Caco-2 (cell line): ENCODE results near the gene ZNF467. TPM values are rescaled to one million over a fixed set of nuclear protein-coding genes. Genes with fewer than 3 reads are reported as not detected.

Experiments used
- BruUV-seq: library from RNA; stranded (reverse); fragments of 400-500 nt; replicated peaks from 2 replicates; lab custom pipeline; 2021; lab: Mats Ljungman, UMichigan
- CTCF ChIA-PET: fragments of 300-600 bp; sonication (Branson Sonifier 250); formaldehyde crosslinking; loops from one replicate; lab custom pipeline; 2022; ENCODE audit warnings: antibody characterized with exemption; lab: Charles Lee
- POLR2A ChIA-PET: fragments of 300-600 bp; sonication (Branson Sonifier 250); formaldehyde crosslinking; loops from one replicate; lab custom pipeline; 2022; ENCODE audit warnings: antibody characterized with exemption; lab: Charles Lee
- DNase-seq, 2 experiments: peaks; one replicate each; pipeline versions ENCODE4 v3.0.0 to v3.0.0-alpha.2; 2020 to 2022
- H3K27me3 ChIP-seq: replicated peaks from 2 replicates; pipeline ENCODE4 v1.6.0; 2011; ENCODE audit warnings: low read length; ENCODE audit not compliant: control insufficient read depth, insufficient read depth
- H3K36me3 ChIP-seq: 2 replicates; pipeline ENCODE4 v1.5.1; 2011; ENCODE audit warnings: low read length; ENCODE audit not compliant: control insufficient read depth, insufficient read depth
- H3K4me1 ChIP-seq: fragments of 250-450 bp; sonication (Bioruptor Pico); 2 replicates; pipeline ENCODE4 v1.5.1; 2020; ENCODE audit warnings: mild to moderate bottlenecking
- H3K4me3 ChIP-seq: 2 replicates; pipeline ENCODE4 v1.5.1; 2011; ENCODE audit warnings: low read depth, mild to moderate bottlenecking, control low read depth, low read length
- H3K9me3 ChIP-seq: fragments of 250-450 bp; sonication (Bioruptor Pico); 2 replicates; pipeline ENCODE4 v1.5.1; 2020; ENCODE audit warnings: mild to moderate bottlenecking, moderate library complexity
- H3K27ac Mint-ChIP-seq: one replicate; pipeline ENCODE4 v1.8.0; 2022; ENCODE audit warnings: mixed read lengths; ENCODE audit not compliant: unreplicated experiment
- H3K27me3 Mint-ChIP-seq: one replicate; pipeline ENCODE4 v1.8.0; 2022; ENCODE audit warnings: mixed read lengths; ENCODE audit not compliant: insufficient read depth, unreplicated experiment
- H3K36me3 Mint-ChIP-seq: one replicate; pipeline ENCODE4 v1.8.0; 2022; ENCODE audit warnings: mild to moderate bottlenecking, mixed read lengths; ENCODE audit not compliant: insufficient read depth, unreplicated experiment
- H3K4me1 Mint-ChIP-seq: one replicate; pipeline ENCODE4 v1.8.0; 2022; ENCODE audit warnings: low read depth, mixed read lengths; ENCODE audit not compliant: unreplicated experiment
- H3K4me3 Mint-ChIP-seq: one replicate; pipeline ENCODE4 v1.8.0; 2022; ENCODE audit warnings: mild to moderate bottlenecking, moderate library complexity, mixed read lengths; ENCODE audit not compliant: unreplicated experiment
- H3K9me3 Mint-ChIP-seq: one replicate; pipeline ENCODE4 v1.8.0; 2022; ENCODE audit warnings: mixed read lengths; ENCODE audit not compliant: unreplicated experiment
- intact Hi-C: fragments of 100-400 bp; cut with micrococcal nuclease; formaldehyde crosslinking; loops from one replicate; pipeline ENCODE4 v1.10.0; 2022; ENCODE audit not compliant: unreplicated experiment
- total RNA-seq: library from RNA; stranded (reverse); gene quantifications from 2 replicates; pipeline ENCODE4 v1.2.3, GENCODE V29; 2022
- TF ChIP-seq, protein P1 (sequence below), 2 experiments: fragments of 200-600 bp in 1 of 2; IDR thresholded peaks; 1 replicate in 1 of 2; 2 replicates in 1 of 2; pipeline versions ENCODE4 v1.5.1 to v1.8.0; 2011 to 2022; ENCODE audit warnings: antibody characterized with exemption in 1 of 2, control low read depth in 1 of 2, inconsistent platforms in 1 of 2, low read depth in 1 of 2, low read length in 1 of 2, mild to moderate bottlenecking in 1 of 2, moderate library complexity in 1 of 2; ENCODE audit not compliant: insufficient read depth in 1 of 2, severe bottlenecking in 1 of 2, unreplicated experiment in 1 of 2

The ZNF467 gene
- total RNA-seq, 1 experiment from 2014 or later, result 1.7 TPM

DNA sequence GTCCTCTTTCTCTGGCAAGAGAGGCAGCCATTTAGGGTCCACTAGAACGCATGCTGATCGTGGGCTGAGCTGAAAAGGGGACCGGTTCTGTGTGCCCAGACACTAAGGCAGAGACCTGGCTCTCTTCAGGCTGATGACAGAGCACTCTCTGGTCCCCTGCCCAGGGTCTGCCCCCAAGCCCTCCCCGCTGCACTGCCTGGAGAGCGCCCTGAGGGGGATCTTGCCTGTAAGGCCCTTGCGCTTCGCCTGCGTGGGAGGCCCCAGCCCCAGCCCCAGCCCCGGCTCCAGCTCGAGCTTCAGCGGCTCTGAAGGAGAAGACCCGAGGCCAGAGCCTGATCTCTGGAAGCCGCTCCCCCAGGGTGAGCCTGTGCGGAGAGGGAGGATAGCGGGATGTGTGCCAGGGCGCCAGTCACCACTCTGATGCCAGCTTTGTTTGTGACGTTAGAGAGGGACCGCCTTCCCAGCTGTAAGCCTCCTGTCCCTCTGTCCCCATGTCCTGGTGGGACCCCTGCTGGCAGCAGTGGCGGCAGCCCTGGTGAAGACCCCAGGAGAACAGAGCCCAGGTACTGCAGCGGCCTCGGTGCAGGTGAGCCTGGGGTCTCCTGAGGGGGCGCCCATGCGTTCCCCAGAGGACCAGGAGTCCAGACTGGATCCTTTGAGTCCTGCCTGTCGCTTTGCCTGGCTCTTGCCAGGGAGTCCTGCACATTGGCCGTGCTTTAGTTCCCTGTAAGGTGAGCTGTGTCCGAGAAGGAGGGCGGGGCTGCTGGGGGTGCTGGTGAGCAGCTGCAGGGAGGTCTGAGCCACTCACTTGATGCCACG, 43.2 kb downstream of the ZNF467 start:
- no peak for DNase-seq
- Mint-ChIP-seq H3K27ac (no peak overlapping the region), H3K4me1 (no peaks in the 10 kb centered on the region), H3K4me3 (no peak overlapping the region), H3K9me3 (no peaks in the 10 kb centered on the region), H3K27me3 (peaks cover 3% of the 10 kb centered on the region), H3K36me3 (no peaks in the 10 kb centered on the region)
- no peak overlapping the region for H3K4me3 ChIP-seq
- no peaks in the 10 kb centered on the region for H3K27me3 ChIP-seq
- CTCF ChIA-PET, result interaction anchor here (0.6 to 1.7 kb wide), 3 partner anchors 64 to 76 kb away, joined by 5 to 10 read pairs (median 8); no protein-coding TSS in a partner anchor
- POLR2A ChIA-PET, result no interaction called here
- H3K36me3 ChIP-seq, result no peaks in the 10 kb centered on the region
- H3K9me3 ChIP-seq, result no peaks in the 10 kb centered on the region
- peaks cover 3% of the 10 kb centered on the region; the same call in 1 of the 2 replicates for H3K4me1 ChIP-seq
- intact Hi-C loops, result no loop called here
- TF ChIP-seq, protein P1, sequence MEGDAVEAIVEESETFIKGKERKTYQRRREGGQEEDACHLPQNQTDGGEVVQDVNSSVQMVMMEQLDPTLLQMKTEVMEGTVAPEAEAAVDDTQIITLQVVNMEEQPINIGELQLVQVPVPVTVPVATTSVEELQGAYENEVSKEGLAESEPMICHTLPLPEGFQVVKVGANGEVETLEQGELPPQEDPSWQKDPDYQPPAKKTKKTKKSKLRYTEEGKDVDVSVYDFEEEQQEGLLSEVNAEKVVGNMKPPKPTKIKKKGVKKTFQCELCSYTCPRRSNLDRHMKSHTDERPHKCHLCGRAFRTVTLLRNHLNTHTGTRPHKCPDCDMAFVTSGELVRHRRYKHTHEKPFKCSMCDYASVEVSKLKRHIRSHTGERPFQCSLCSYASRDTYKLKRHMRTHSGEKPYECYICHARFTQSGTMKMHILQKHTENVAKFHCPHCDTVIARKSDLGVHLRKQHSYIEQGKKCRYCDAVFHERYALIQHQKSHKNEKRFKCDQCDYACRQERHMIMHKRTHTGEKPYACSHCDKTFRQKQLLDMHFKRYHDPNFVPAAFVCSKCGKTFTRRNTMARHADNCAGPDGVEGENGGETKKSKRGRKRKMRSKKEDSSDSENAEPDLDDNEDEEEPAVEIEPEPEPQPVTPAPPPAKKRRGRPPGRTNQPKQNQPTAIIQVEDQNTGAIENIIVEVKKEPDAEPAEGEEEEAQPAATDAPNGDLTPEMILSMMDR (IDR thresholded peaks at IDR 0.05; ENCODE audit: insufficient read depth in 1 of 2, low read depth in 1 of 2, low read length in 1 of 2, severe bottlenecking in 1 of 2, unreplicated experiment in 1 of 2), result peak in 1 of 2 experiments; percentile 24
- no TSS peak for BruUV-seq

DNA sequence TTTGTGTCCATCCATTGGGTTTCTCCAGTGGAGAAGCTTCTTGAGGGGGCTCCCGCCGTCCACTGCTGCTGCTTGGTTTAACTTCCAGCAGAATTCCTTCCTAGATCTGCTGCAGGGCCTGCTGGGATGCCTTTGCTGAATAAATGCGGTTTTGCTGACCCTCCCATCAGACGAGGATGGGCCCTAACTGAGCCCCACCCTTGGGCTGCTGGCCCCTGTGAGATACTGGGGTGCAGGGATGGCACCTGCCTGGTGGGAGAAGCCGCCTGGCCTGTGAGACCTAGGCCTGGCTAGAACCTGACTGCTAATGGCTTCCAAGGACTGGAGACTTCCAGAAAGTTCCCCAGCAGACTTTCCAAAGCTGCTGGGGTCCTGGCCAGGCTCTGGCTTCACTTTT, 43.8 kb downstream of the ZNF467 start:
- H3K4me3 Mint-ChIP-seq, result no peak overlapping the region
- TF ChIP-seq, protein P1 (IDR thresholded peaks at IDR 0.05; ENCODE audit: insufficient read depth in 1 of 2, low read depth in 1 of 2, low read length in 1 of 2, severe bottlenecking in 1 of 2, unreplicated experiment in 1 of 2), result no peak
- no peaks in the 10 kb centered on the region for H3K9me3 Mint-ChIP-seq
- ChIA-PET POLR2A (no interaction called here), CTCF (interaction anchor here (0.8 to 1.7 kb wide), 2 partner anchors 63 to 67 kb away, joined by 5 to 10 read pairs; no protein-coding TSS in a partner anchor)
- H3K4me3 ChIP-seq, result no peak overlapping the region
- DNase-seq, result no peak
- no peak overlapping the region for H3K27ac Mint-ChIP-seq
- H3K9me3 ChIP-seq, result no peaks in the 10 kb centered on the region
- H3K4me1 Mint-ChIP-seq, result no peaks in the 10 kb centered on the region
- H3K36me3 Mint-ChIP-seq, result no peaks in the 10 kb centered on the region
- intact Hi-C loops, result no loop called here
- no TSS peak for BruUV-seq
- peaks cover under 1% of the 10 kb centered on the region; the same call in 1 of the 2 replicates for H3K4me1 ChIP-seq
- H3K27me3 Mint-ChIP-seq, result peaks cover 3% of the 10 kb centered on the region
- H3K36me3 ChIP-seq, result no peaks in the 10 kb centered on the region
- no peaks in the 10 kb centered on the region for H3K27me3 ChIP-seq

DNA sequence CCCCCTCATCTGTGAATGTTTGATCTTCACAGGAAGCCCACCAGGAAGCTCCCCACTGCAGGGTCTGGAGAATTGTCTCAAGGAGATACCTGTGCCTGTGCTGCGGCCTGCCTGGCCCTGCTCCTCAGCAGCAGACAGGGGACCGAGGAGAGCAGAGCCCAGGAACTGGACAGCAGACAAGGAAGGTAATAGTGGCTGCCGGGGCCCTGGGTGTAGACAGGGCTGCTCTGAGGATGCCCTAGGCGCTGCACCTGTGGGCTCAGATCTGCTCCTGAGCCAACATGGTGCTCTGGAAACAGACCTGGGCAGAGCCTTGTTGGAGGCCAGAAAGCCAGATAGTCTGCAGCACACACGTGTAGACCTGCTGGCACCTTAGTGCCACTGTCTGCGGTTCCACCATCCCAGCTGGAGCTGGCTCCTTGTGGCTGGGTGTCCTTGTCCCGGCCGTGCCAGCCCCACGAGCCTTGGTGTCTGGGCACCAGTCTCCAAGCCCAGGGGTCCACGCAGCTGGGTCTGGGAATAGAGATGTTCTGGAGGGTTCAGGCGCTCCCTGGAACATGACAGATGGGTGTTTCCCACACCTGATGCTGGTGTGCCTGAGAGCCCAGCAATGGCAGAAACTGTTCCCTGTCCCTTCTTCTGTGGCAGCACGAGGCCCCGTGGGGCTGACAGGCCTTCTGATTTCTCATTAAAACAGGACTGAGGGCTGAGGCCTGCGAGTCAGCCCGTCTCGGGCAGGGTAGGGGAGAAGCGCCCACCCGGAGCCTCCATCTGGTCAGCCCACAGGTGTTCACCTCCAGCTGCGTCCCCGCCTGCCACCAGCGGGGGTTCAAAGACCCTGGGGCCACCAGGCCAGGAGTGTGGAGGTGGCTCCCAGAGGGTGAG, 44.7 kb downstream of the ZNF467 start:
- Mint-ChIP-seq H3K9me3 (no peaks in the 10 kb centered on the region), H3K4me3 (no peak overlapping the region), H3K27ac (no peak overlapping the region), H3K36me3 (no peaks in the 10 kb centered on the region), H3K4me1 (no peaks in the 10 kb centered on the region), H3K27me3 (no peaks in the 10 kb centered on the region)
- H3K4me1 ChIP-seq, result no peaks in the 10 kb centered on the region
- no peak overlapping the region for H3K4me3 ChIP-seq
- intact Hi-C loops, result no loop called here
- H3K36me3 ChIP-seq, result no peaks in the 10 kb centered on the region
- BruUV-seq, result no TSS peak
- ChIA-PET POLR2A (no interaction called here), CTCF (interaction anchor here (1.7 kb wide), 1 partner anchor 66 kb away, joined by 10 read pairs; no protein-coding TSS in a partner anchor)
- H3K27me3 ChIP-seq, result no peaks in the 10 kb centered on the region
- TF ChIP-seq, protein P1 (IDR thresholded peaks at IDR 0.05; ENCODE audit: insufficient read depth in 1 of 2, low read depth in 1 of 2, low read length in 1 of 2, severe bottlenecking in 1 of 2, unreplicated experiment in 1 of 2), result no peak
- H3K9me3 ChIP-seq, result no peaks in the 10 kb centered on the region
- no peak for DNase-seq
